Measurements from ENCODE around the gene RFX7.

- TF ChIP-seq, protein P1, sequence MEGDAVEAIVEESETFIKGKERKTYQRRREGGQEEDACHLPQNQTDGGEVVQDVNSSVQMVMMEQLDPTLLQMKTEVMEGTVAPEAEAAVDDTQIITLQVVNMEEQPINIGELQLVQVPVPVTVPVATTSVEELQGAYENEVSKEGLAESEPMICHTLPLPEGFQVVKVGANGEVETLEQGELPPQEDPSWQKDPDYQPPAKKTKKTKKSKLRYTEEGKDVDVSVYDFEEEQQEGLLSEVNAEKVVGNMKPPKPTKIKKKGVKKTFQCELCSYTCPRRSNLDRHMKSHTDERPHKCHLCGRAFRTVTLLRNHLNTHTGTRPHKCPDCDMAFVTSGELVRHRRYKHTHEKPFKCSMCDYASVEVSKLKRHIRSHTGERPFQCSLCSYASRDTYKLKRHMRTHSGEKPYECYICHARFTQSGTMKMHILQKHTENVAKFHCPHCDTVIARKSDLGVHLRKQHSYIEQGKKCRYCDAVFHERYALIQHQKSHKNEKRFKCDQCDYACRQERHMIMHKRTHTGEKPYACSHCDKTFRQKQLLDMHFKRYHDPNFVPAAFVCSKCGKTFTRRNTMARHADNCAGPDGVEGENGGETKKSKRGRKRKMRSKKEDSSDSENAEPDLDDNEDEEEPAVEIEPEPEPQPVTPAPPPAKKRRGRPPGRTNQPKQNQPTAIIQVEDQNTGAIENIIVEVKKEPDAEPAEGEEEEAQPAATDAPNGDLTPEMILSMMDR (IDR thresholded peaks at IDR 0.05; ENCODE audit: low read depth, low read length) = no peak
- TF ChIP-seq MYC (IDR thresholded peaks at IDR 0.05; ENCODE audit: low read depth, low read length) = no peak
- no peak for TF ChIP-seq POLR2A (IDR thresholded peaks at IDR 0.05; ENCODE audit: extremely low read depth, insufficient read length)
- no peak for TF ChIP-seq MAX (IDR thresholded peaks at IDR 0.05; ENCODE audit: low read depth, low read length)
These were observed 11.6 kb downstream of the RFX7 start for GRCh38 chr15:56232058-56232457.

Data from NB4 (cell line).